COLO829 (cell line): ENCODE measurements around the gene BCCIP.

ENCODE experiments used
- DNase-seq: peaks from one replicate; pipeline ENCODE4 v3.0.0; 2012; ENCODE audit warnings: low spot score

Gene BCCIP

GRCh38 chr10:125844751-125845221 lies 21.4 kb downstream of the BCCIP start:
- no peak for DNase-seq

GRCh38 chr10:125845617-125846016 lies 22.3 kb downstream of the BCCIP start:
- no peak for DNase-seq

GRCh38 chr10:125846894-125847293 lies 23.5 kb downstream of the BCCIP start:
- no peak for DNase-seq

GRCh38 chr10:125848371-125848770 lies 25.0 kb downstream of the BCCIP start:
- DNase-seq: no peak

GRCh38 chr10:125848857-125849256 lies 25.5 kb downstream of the BCCIP start:
- no peak for DNase-seq

GRCh38 chr10:125849448-125849847 lies 26.1 kb downstream of the BCCIP start:
- DNase-seq: no peak

GRCh38 chr10:125850766-125851731 lies 27.7 kb downstream of the BCCIP start:
- no peak for DNase-seq

- DNase-seq: no peak
These were observed 29.1 kb downstream of the BCCIP start for GRCh38 chr10:125852487-125852886.

GRCh38 chr10:125857185-125857760 lies 33.9 kb downstream of the BCCIP start:
- DNase-seq: no peak

- DNase-seq: no peak
These were observed 35.9 kb downstream of the BCCIP start for GRCh38 chr10:125859128-125859817.

- no peak for DNase-seq
These were observed 41.8 kb downstream of the BCCIP start for GRCh38 chr10:125865120-125865519.

- DNase-seq: no peak
These were observed 43.2 kb downstream of the BCCIP start for GRCh38 chr10:125866421-125867029.

GRCh38 chr10:125868372-125868975 lies 45.1 kb downstream of the BCCIP start:
- peak; percentile 12 for DNase-seq

GRCh38 chr10:125871338-125871737 lies 48.0 kb downstream of the BCCIP start:
- no peak for DNase-seq

- DNase-seq: peak; percentile 56
These were observed 55.9 kb downstream of the BCCIP start for GRCh38 chr10:125878957-125879835.

- DNase-seq: no peak
These were observed 57.4 kb downstream of the BCCIP start for GRCh38 chr10:125880719-125881118.

GRCh38 chr10:125881192-125881591 lies 57.8 kb downstream of the BCCIP start, which contains the start of gene DHX32:
Gene DHX32, minus strand, starts transcription at chr10:125881292. Its CDS starts 468 bp downstream, at chr10:125880824.
- DNase-seq: no peak

GRCh38 chr10:125882596-125882995 lies 59.2 kb downstream of the BCCIP start:
- no peak for DNase-seq

- DNase-seq: no peak
These were observed 59.9 kb downstream of the BCCIP start for GRCh38 chr10:125883211-125883610.
